ENCODE measurements around the gene KIAA1958.
A peak's percentile ranks its signal among the peaks of the same experiment; 100 is the strongest.
"Not testable (repeated sequence)": the region's sequence is repeated elsewhere in the genome, so short reads cannot be mapped to it uniquely, and the experiment has no call there.

KIAA1958 gene

DNA sequence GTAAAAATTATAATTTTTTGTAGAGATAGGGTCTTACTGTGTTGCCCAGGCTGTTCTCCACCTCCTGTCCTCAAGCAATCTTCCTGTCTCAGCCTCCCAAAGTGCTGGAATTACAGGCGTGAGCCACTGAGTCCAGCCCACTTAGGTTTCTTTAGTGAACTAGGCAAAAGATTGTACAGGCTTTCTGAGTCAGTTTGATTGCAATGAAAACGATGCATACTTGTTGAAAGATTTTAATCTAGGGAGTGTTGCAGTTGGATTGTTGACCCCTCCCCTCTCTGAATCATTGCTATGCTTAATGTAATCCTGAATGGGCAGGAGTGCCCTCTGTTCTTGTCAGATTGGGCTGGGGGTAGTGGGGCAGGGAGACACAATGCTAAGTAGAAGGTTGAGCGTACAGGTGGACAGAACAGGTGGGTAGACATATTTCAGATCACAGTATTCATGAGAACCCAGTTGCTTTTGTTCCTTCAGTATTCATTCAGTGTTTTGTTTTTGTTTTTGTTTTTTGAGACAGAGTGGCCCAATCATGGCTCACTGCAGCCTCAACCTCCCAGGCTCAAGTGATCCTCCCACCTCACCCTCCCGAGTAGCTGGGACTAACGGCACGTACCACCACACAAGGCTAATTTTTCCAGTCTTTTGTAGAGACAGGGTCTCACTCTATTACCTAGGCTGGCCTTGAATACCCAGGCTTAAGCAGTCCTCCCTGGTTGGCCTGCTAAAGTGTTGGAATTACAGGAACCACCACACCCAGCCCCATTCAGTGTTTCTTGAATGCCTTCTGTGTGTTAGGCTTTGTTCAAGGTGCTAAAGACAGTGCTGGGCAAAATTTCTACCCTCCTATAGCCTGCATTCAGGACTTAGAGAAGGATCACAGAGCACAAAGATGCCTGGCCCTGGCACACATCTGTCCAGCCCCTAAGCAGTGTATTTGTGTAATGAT is 70.1 kb downstream of the KIAA1958 start:
- no peak for DNase-seq

- no peak for DNase-seq
Measured at GRCh38 chr9:112558476-112558875, 71.8 kb downstream of the KIAA1958 start.

- DNase-seq = no peak
Measured at GRCh38 chr9:112558978-112559377, 72.4 kb downstream of the KIAA1958 start.

DNA sequence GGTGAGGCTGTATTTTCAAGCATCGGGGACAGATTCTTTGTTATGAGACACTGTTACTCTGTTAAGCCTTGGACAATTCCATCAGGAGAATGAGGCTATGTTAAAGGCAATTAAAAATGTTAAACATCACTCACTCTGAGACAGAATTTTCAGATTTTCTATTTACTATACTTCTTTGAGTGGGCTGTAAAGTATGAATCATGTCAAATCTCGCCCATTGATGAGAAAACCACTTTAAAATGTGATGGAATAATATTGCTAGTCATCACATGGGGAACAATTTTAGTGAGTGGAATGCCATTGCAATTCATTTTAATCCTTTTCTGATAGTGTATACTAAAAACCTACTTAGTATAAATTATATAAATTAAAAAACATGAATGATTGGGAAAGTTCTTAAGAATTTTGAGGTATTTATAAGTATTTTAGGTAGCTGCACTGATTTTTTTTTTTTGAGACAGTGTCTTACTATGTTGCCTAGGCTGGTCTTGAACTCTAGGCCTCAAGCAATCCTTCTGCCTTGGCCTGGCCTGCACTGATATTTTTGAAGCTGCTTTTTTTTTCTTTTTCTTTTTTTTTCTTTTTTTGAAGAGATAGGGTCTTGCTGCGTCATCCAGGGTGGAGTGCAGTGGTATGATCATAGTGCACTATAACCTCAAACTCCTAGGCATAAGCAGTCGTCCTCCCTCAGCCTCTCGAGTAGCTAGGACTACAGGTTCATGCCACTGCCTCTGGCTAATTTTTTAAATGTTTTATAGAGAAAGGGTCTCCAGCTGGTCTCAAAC is 73.2 kb downstream of the KIAA1958 start:
- peak; percentile 69 for DNase-seq

DNA sequence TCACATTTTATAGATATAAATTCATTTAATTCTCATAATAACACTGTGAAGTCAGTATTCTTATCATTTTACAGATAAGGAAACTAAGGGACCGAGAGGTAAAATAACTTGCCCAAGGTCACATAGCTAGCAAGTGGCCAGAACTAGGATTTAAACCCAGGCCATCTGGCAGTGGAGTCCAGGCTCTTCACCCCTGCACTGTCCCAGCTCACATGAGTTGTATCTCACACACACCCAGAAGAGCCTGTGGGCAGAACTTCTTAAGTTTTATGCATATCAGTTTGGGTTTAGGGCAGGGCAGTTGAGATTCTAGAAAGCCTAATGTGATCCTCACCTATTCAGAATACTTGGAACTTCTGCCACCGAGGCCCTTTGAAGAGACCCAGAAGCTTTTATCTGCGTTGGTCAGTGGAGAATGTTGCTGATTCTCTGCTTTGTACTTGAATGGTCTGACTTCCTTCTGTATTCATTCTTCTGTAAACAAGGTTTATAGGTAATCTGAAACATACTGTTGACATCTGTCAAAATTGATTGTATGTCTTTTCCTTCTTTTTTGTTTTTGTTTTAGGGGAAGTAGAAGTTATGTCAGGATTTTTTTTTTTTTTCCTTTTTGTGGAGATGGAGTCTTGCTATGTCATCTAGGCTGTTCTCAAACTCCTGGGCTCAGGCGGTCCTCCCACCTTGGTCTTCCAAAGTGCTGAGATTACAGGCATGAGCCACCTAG is 75.8 kb downstream of the KIAA1958 start:
- peak; percentile 12 for DNase-seq

- no peak for DNase-seq
Measured at GRCh38 chr9:112569186-112569585, 82.6 kb downstream of the KIAA1958 start.

- no peak for DNase-seq
Measured at GRCh38 chr9:112570671-112571167, 84.1 kb downstream of the KIAA1958 start.

GRCh38 chr9:112571624-112572355 is 85.2 kb downstream of the KIAA1958 start:
- no peak for DNase-seq

DNA sequence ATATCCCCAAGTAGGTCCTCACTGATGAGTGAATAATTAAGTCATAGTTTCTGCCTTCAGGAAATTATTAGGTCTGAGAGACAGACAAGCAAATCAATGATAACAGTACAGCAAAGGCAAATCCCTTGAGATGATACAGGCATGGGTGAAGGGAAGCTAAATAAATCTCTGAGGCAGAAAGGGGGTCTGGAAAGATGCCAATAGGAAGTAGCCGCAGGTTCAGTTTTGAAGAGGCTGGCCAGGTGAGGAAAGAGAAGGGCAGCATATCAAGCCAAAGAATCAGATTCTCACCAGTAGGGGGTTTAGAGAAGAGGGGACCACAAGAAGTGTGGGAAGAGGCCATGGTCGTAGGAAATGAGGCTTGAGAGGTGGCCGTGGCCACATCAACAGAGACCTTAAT is 85.8 kb downstream of the KIAA1958 start:
- no peak for DNase-seq

DNA sequence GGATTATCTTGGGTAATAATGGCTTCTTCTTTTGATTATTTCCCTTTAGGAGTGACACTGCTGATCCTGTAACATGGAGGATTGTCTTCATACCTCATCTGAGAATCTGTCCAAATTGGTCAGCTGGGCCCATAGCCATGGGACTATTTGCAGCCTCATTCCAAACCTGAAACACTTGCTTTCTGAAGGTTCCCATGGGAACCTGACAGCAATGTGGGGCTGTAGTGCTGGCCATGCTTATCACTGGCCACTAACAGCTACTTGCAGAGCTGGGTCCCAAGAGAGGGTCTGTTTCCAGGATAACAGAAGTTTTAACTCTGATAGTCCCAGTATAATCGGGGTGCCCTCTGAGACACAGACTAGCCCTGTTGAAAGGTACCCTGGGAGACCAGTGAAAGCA is 87.4 kb downstream of the KIAA1958 start:
- DNase-seq = no peak

DNA sequence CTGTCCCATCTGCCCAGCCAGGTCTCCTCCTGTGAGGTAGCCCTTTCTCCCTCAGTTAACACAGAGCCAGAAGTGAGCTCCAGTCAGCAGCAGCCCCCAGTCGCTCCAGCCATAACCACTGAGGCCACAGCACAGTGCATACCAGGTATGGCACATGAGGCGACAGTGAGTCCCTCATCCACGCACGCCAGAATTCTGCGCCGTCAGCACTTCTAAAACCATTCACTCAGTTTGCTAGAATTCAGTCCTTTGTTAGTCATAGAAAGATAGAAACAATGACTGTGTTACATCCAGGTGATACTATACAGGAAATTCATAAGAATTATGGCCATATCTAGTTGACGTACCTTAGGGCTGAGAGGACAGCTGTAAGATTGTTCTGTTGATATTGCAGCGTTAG is 88.5 kb downstream of the KIAA1958 start:
- DNase-seq = no peak

- no peak for DNase-seq
Measured at GRCh38 chr9:112581469-112582176, 95.0 kb downstream of the KIAA1958 start.

DNA sequence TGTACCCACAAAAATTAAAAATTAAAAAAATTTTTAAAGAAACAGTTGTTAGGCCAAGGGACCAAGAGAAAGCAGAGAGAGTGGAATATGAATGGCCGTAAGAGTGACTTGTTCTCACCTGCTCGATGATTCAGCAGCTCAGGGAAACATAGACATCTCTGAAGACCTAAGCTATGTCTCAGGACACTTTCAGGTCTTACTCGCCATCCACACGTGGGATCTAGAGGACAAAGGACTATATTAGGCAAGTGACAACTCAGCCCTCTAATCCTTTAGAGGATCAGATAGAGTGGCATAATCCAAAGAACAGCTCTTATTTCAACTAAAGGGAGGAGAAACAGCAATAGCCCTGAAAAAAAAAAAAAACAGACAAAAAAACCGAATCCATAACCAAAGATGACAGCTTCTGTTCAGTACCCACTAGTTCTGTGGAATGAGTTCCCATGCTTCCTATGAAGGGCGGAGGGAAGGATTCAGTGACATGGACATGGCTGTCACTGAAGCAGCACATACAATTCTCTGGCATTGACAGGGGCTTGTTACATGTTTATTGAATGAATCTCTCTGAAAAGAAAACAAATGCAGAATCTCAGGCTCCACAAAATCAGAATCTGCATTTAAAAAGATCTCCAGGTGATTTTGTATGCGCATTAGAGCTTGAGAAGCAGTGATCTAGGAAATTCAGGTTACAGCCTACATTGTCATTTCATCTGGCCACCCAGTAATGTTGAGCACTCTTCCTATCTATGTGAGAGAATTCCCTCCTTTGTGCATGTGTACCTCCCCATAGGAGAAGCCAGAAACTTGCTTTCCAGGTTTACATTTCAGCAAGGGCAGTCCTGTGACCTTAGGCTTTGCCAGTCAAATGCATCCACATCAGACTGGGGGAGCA is 96.0 kb downstream of the KIAA1958 start:
- DNase-seq = no peak

DNA sequence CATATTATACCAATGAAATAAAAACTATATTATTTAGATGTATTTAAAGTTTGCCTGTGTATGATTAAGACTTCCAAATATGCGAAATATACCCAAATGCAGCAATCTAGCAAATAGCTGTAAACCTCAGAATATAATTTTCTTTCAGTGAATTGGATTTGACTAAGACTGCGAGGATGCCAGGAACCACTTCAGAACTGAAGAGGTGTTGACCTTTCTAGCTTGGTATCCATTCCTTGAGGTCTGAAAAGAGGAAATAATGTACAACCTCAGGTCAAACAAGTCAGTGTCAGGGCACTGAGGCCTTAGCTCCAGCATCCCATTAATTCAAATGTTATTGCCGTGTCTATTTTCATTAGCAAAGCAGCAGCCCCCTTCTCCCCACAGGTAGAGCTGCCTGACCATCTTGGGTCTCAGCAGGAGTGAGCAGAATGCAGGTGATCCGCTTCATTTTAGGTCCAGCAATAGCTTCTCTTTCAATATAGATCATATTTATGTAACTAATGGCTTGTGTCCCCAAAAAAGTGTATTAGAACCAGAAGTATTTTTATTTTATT is 100.0 kb downstream of the KIAA1958 start:
- no peak for DNase-seq

DNA sequence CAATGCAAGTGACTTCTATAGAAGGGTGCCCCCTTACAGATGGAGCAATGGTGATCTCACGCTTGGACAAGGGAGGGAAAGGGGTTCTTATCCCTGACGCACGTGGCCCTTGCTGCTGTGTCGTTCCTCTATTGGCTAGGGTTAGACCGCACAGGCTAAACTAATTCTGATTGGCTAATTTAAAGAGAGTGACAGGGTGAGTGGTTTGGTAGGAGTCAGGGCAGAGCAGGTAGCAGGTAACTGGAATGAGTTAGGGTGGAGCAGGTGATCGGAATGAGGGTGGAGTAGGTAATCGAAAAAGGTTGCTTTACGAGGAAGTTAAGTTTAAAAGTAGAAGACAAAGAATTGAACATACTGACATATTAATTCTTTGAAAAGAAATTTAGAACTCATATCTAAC is 105.2 kb downstream of the KIAA1958 start:
- DNase-seq = not testable (repeated sequence)

DNA sequence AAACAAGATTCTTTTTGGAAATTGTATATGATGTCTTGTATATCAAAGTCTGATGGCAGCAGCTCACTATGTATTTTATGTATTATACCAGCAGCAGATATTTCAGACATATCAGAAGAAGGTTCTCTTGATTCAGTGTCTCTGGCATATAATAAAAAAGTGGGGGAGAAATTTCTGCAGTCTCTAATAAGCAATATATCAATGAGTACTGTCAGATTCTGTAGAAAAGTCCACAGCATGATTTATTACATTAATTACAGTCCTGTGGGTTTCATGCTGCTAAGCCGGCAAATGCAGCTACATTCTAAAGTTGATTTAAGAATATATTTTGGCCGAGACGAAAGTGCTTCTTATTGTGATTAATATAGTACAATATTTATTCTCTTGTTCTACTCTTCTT is 113.1 kb downstream of the KIAA1958 start:
- DNase-seq = no peak

- no peak for DNase-seq
Measured at GRCh38 chr9:112601636-112602035, 115.0 kb downstream of the KIAA1958 start.

DNA sequence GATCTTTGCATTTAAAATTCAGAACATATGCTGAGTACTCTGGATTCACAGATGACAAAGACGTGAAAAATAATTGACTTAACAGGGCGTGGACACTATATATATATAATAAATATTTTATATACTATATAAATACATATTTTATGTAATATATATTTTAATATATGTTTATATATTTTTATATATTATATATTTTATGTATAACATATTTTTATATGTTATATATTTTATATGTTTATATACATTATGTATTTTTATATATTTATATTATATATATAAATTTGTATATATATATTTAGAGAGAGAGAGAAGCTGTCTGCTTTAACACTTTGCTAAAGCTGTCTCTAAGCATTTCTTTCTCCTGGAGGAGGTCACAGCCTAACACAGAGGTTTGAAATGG is 118.2 kb downstream of the KIAA1958 start:
- no peak for DNase-seq

DNA sequence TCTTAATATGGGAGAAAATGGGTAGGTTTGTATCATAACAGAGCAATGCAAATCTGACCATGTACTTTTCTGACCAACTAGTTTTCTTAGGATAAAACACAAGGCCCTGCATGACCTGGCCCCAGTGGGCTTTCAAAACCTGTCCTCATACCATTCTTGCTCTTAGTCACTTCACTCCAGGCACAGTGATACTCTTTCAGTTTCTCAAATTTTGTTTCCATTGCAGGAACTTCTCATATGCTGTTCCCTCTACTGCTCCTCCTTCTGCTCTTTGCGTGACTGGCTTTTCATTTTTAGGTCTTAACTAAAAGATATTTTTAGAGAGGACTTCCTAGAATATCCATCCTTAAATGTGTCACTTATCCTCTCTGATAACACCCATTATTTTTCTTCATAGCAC is 118.9 kb downstream of the KIAA1958 start:
- no peak for DNase-seq

DNA sequence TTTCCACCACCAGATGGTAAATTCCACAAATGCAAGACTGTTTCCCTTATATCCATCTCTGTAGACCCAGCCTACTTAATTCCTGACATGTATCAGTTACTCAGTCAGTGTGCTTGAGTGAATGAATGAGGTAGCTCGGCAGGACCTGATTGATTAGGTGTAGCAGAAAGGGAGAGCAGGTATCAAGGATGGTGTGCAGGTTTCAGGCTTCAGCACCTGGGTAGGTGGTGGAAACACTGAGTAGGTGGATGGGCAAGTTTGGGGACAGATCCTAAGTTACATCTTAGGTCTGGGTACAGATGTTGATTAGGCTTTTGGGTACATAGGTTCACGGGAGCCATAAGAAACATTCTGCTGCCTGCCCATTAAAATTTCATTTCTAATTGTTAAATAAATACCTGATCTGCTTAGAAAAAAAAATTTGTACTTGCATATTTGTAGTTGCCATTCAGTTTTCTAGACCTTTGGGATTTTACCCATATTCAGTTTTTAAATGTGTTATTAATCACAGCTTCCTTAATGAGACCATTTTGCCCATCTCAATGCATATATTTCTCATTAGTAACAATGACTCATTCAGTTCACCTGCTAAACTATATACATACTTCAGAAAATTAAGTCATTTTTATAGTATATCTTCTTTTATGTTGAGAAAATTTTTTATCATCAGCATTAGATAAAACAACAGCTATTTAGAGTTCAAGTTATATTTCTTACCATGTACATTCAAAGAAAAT is 119.5 kb downstream of the KIAA1958 start:
- DNase-seq = no peak

Data from hematopoietic multipotent progenitor cell treated with erythropoietin and hydrocortisone succinate and interleukin-3 and kit ligand, for 8 days (in vitro differentiated cells).